GF-D8 (cell line): ENCODE measurements around the gene PCDHA11.
"Not testable (repeated sequence)": the region's sequence is repeated elsewhere in the genome, so short reads cannot be mapped to it uniquely, and the experiment has no call there.

ENCODE experiments used
- DNase-seq: peaks from one replicate; lab custom pipeline; 2025; lab: John Stamatoyannopoulos, UW

The PCDHA11 gene

GRCh38 chr5:140855772-140856674, 12.7 kb upstream of the PCDHA11 start, which contains the start of gene PCDHA10:
TSS of gene PCDHA10 (plus strand) at chr5:140855897. CDS start at chr5:140856049, 152 bp downstream.
- no peak for DNase-seq

GRCh38 chr5:140857177-140857986, 11.4 kb upstream of the PCDHA11 start:
- no peak for DNase-seq

DNA sequence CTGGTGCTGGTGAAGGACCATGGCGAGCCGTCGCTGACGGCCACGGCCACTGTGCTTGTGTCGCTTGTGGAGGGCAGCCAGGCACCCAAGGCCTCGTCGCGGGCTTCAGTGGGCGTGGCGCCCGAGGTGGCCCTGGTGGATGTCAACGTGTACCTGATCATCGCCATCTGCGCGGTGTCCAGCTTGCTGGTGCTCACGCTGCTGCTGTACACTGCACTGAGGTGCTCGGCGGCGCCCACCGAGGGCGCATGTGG, 10.8 kb upstream of the PCDHA11 start:
- DNase-seq: no peak

DNA sequence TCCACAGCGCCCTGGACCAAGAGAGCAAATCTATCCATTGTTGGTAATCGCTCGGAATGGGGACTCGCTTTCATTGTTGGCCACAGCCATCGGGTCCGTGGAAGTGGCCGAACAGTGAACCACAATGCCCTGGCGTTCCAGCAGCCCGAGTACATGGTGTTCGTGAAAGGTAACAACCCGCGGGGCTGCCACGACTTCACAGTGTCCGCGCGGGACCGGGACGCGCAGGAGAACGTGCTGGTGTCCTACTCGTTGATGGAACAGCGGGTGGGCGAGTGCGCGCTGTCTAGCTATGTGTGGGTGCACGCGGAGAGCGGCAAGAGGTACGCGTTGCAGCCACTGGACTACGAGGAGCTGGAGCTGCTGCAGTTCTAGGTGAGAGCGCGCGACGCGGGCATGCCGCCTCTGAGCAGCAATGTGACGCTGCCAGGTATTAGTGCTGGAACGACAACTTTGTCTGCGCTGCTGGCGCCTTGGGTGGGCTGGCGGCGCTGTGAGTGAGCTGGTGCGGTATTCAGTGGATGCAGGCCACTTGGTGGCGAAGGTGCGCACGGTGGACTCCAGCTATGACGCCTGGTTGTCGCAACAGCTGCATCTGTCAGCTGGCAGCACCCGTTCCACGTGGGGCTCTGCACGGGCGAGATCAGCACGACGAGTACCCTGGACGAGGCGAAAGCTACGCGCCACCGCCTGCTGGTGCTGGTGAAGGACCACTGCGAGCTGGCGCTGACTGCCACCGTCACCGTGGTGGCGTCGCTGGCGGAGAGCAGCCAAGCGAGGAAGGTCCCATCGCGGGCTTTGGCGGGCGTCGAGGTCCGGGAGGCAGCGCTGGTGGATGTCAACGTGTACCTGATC, 6.1 kb upstream of the PCDHA11 start:
- no peak for DNase-seq

DNA sequence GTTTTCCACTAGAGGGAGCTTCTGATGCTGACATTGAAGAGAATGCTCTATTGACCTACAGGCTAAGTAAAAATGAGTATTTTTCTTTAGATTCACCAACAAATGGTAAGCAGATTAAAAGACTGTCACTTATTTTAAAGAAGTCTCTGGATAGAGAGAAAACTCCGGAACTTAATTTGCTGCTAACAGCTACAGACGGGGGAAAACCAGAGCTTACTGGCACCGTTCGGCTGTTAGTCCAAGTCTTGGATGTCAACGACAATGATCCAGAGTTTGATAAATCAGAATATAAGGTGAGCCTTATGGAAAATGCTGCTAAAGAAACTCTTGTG, 764 bp downstream of the PCDHA11 start:
- no peak for DNase-seq

- no peak for DNase-seq
Measured at GRCh38 chr5:140870221-140871201, 1.8 kb downstream of the PCDHA11 start.

DNA sequence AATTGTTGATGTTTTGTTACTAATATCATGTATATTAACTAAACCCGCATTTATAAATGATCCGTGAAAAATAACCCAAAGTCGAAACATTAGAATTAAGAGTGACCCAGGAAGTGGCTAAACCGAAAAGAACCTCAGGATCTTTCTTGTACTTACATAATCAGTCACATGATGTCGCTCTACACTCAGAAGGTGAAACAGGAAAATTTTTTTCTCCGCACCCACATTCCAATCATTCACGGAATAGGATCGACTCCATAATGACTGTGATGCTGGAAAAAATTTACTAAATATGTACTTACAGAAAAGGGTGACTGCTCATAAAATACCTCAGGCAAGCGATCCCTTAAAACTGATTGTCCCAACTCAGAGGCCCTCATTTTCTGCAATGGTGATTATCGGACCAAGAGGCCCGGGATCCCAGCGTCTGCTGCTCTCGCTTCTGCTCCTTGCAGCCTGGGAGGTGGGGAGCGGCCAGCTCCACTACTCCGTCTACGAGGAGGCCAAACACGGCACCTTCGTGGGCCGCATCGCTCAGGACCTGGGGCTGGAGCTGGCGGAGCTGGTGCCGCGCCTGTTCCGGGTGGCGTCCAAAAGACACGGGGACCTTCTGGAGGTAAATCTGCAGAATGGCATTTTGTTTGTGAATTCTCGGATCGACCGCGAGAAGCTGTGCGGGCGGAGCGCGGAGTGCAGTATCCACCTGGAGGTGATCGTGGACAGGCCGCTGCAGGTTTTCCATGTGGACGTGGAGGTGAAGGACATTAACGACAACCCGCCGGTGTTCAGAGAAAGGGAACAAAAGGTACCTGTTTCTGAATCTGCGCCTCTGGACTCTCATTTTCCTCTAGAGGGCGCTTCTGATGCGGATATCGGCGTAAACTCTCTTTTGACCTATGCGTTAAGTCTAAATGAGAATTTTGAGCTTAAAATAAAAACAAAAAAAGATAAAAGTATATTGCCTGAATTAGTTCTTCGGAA, 6.6 kb downstream of the PCDHA11 start, which contains the start of gene PCDHA12:
TSS of gene PCDHA12 (plus strand) at position 224 of the 981 bp plus-strand sequence. CDS start at position 389, 165 bp downstream.
- DNase-seq: no peak

DNA sequence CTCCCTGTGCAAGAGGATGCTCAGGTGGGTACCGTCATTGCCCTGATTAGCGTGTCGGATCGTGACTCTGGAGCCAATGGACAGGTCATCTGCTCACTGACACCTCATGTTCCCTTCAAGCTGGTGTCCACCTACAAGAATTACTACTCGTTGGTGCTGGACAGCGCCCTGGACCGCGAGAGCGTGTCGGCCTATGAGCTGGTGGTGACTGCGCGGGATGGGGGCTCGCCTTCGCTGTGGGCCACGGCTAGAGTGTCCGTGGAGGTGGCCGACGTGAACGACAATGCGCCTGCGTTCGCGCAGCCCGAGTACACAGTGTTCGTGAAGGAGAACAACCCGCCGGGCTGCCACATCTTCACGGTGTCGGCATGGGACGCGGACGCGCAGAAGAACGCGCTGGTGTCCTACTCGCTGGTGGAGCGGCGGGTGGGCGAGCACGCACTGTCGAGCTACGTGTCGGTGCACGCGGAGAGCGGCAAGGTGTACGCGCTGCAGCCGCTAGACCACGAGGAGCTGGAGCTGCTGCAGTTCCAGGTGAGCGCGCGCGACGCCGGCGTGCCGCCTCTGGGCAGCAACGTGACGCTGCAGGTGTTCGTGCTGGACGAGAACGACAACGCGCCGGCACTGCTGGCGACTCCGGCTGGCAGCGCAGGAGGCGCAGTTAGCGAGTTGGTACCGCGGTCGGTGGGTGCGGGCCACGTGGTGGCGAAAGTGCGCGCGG, 7.9 kb downstream of the PCDHA11 start:
- not testable (repeated sequence) for DNase-seq

GRCh38 chr5:140877262-140877581, 8.5 kb downstream of the PCDHA11 start:
- no peak for DNase-seq

GRCh38 chr5:140881889-140882590, 13.3 kb downstream of the PCDHA11 start, which contains the start of gene PCDHA13:
TSS of gene PCDHA13 (plus strand) at chr5:140882124. CDS start at chr5:140882269, 145 bp downstream.
- no peak for DNase-seq

DNA sequence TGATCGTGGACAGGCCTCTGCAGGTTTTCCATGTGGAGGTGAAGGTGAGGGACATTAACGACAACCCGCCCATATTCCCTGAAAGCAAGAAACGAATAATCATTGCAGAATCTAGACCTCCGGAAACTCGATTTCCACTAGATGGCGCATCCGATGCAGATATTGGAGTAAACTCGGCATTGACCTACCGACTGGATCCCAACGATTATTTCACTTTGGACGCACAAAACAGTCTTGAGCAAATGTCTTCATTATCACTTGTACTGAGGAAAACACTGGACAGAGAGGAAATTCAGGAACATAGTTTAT, 13.8 kb downstream of the PCDHA11 start:
- DNase-seq: no peak

GRCh38 chr5:140883373-140883772, 14.6 kb downstream of the PCDHA11 start:
- no peak for DNase-seq

GRCh38 chr5:140883927-140884697, 15.4 kb downstream of the PCDHA11 start:
- no peak for DNase-seq

GRCh38 chr5:140916325-140916724, 47.6 kb downstream of the PCDHA11 start:
- no peak for DNase-seq
